Kidney tubule cell (primary cell): ENCODE results near the gene LRRC74A.

Experiments
- DNase-seq: peaks from one replicate; pipeline ENCODE4 v3.0.0-alpha.2; 2018; ENCODE audit warnings: low spot score

The LRRC74A gene

GRCh38 chr14:76810525-76810924 lies 15.7 kb upstream of the LRRC74A start:
- no peak for DNase-seq

GRCh38 chr14:76810953-76811400 lies 15.2 kb upstream of the LRRC74A start:
- peak; percentile 30 for DNase-seq

GRCh38 chr14:76811561-76811960 lies 14.6 kb upstream of the LRRC74A start:
- DNase-seq = peak; percentile 22

GRCh38 chr14:76812093-76812421 lies 14.2 kb upstream of the LRRC74A start:
- DNase-seq = peak; percentile 23

- peak; percentile 95 for DNase-seq
Observed at GRCh38 chr14:76812422-76813383, 13.5 kb upstream of the LRRC74A start, which contains the start of gene ANGEL1. TSS of gene ANGEL1 (minus strand) at chr14:76812882. CDS start at chr14:76812827, 55 bp downstream.

GRCh38 chr14:76814726-76815645 lies 11.2 kb upstream of the LRRC74A start:
- no peak for DNase-seq

GRCh38 chr14:76820700-76821099 lies 5.5 kb upstream of the LRRC74A start:
- DNase-seq = no peak

- no peak for DNase-seq
Observed at GRCh38 chr14:76827696-76828296, 1.6 kb downstream of the LRRC74A start.

GRCh38 chr14:76828339-76829012 lies 2.3 kb downstream of the LRRC74A start:
- no peak for DNase-seq

GRCh38 chr14:76829013-76829365 lies 2.8 kb downstream of the LRRC74A start:
- DNase-seq = no peak

GRCh38 chr14:76829650-76830421 lies 3.6 kb downstream of the LRRC74A start:
- DNase-seq = no peak

GRCh38 chr14:76830556-76830955 lies 4.3 kb downstream of the LRRC74A start:
- no peak for DNase-seq

GRCh38 chr14:76832503-76832988 lies 6.3 kb downstream of the LRRC74A start:
- DNase-seq = no peak

GRCh38 chr14:76833011-76833410 lies 6.8 kb downstream of the LRRC74A start:
- no peak for DNase-seq

GRCh38 chr14:76834241-76834661 lies 8.0 kb downstream of the LRRC74A start:
- DNase-seq = peak; percentile 53

GRCh38 chr14:76836029-76836630 lies 9.9 kb downstream of the LRRC74A start:
- DNase-seq = no peak

- no peak for DNase-seq
Observed at GRCh38 chr14:76837524-76837923, 11.3 kb downstream of the LRRC74A start.

- DNase-seq = no peak
Observed at GRCh38 chr14:76842414-76842813, 16.2 kb downstream of the LRRC74A start.

GRCh38 chr14:76844223-76844622 lies 18.0 kb downstream of the LRRC74A start:
- peak; percentile 30 for DNase-seq

GRCh38 chr14:76846331-76847047 lies 20.3 kb downstream of the LRRC74A start:
- DNase-seq = no peak
